Rectal smooth muscle tissue (tissue), 1 donor: ENCODE data around the gene RABGAP1L.

ENCODE experiments used
- H3K27ac ChIP-seq: one replicate; pipeline ENCODE4 v1.7.0; 2013; ENCODE audit warnings: low read depth, low read length, inconsistent platforms
- H3K27me3 ChIP-seq: one replicate; pipeline ENCODE4 v1.7.0; 2013; ENCODE audit warnings: low read length; ENCODE audit not compliant: control insufficient read depth, insufficient read depth
- H3K36me3 ChIP-seq: one replicate; pipeline ENCODE4 v1.7.0; 2013; ENCODE audit warnings: low read length; ENCODE audit not compliant: control insufficient read depth, insufficient read depth
- H3K4me1 ChIP-seq: one replicate; pipeline ENCODE4 v1.7.0; 2013; ENCODE audit warnings: low read length; ENCODE audit not compliant: control insufficient read depth, insufficient read depth
- H3K4me3 ChIP-seq: one replicate; pipeline ENCODE4 v1.7.0; 2013; ENCODE audit warnings: low read length
- H3K9ac ChIP-seq: one replicate; pipeline ENCODE4 v1.7.0; 2013; ENCODE audit warnings: low read length

The RABGAP1L gene

DNA sequence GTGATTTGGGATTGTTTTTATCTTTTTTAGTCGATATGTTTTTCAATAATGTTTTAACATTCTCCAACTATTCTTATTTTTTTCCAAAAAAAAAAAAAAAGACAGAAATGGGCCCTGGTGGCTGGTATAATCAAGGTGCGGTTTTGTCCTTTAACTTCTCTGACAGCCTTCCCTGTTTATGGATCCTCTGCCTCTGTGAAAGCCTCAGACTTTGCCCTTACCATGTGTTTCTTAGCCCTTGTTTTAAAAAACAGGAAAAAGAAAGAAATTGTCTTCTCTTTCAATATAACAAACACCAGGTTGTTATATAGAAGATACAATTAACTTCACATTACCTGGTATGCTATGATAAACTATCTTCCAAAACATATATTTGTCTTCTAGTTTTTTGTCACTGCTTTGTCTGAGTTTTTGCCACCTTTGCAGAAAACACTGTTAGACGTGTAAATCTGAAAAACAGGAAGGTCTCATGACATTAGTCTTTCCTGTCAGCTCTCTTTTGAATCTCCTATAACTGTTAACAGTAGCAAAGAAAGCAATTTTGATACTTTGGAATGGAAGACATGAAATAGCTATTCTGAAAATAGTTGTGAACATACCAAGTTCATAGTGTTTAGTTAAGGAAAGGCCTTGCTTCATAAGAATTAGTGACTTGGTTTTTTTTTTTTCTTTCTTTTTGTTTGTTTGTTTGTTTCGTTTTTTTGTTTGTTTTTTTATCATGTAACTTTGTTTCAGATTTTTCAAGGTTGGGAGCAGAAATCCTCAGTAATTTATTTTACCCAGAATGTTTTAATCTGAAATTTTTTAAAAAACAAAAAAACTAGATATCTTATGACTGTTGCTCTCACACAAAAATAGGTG, 808.8 kb downstream of the RABGAP1L start:
- Histone ChIP-seq H3K4me3 (no peak overlapping the region), H3K27me3 (no peaks in the 10 kb centered on the region), H3K36me3 (no peaks in the 10 kb centered on the region), H3K9ac (no peak overlapping the region), H3K27ac (no peak overlapping the region), H3K4me1 (peaks cover 12% of the 10 kb centered on the region)

DNA sequence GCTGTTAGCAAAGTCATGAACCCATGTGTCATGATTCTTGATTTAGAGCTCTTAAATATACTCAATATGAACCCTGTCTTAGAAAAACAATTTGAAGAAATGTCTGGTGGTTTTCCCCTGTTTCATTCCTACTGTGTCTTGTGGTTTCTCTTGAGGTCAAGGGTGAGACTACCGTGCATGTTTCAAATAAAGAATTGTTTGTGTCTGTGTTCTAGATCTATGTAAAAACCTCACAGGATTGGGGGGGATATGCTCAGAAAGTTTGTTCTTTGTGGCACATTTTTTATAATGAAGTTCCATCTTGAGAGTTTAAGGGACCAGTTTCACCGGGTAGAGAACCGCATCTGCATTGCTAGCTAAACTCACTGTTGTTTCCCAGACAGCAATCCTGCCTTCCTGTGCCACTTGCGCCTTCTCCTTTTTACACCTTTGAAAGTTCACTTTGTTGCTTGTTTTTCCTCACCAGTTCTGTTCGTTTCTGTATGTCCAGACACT, 809.5 kb downstream of the RABGAP1L start:
- H3K4me1 ChIP-seq, result peaks cover 10% of the 10 kb centered on the region
- no peak overlapping the region for H3K4me3 ChIP-seq
- no peaks in the 10 kb centered on the region for H3K27me3 ChIP-seq
- no peaks in the 10 kb centered on the region for H3K36me3 ChIP-seq
- no peak overlapping the region for H3K9ac ChIP-seq
- no peak overlapping the region for H3K27ac ChIP-seq

DNA sequence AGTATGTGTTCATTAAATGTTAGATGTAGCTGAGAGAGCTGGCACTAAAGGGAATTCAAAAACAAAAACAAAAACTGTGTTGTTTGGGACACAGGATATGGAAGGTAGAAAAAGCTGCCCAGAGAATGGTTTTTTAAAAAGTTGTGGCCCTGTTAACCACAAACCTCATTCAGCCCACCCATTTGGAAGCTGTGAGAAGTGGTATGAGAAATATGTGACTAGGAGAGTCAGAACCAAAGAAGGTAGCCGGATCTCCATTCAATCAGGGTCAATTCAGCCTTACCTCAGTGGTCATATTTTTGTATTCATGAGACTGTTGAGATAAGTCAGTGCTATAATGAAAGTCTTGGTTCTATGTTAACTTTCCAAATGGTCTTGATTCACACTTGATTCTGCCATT, 810.7 kb downstream of the RABGAP1L start:
- no peaks in the 10 kb centered on the region for H3K27me3 ChIP-seq
- no peak overlapping the region for H3K27ac ChIP-seq
- no peak overlapping the region for H3K4me3 ChIP-seq
- peaks cover 13% of the 10 kb centered on the region for H3K4me1 ChIP-seq
- peaks cover 2% of the 10 kb centered on the region for H3K36me3 ChIP-seq
- no peak overlapping the region for H3K9ac ChIP-seq

DNA sequence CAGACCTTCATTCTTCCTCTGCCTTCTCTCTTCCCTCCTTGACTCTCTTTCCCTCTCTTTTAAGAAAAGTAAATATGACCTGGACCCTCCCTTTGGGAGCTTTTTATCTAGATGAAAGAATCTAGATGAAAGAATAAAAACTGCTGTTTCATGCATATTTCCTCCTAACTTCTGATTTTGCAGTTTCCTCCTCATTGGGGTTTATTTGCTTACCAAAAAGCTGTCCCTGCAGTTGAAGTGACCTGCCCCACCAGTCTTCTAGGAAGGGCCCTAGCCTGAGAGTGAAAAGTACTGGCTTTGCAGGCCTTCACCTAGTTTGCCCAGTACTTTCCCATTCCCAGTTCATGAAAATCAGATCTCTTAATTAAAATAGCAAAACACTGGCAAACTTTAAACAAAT, 812.1 kb downstream of the RABGAP1L start:
- Histone ChIP-seq H3K36me3 (peaks cover 5% of the 10 kb centered on the region), H3K27ac (no peak overlapping the region), H3K9ac (no peak overlapping the region), H3K4me1 (peaks cover 7% of the 10 kb centered on the region), H3K27me3 (no peaks in the 10 kb centered on the region), H3K4me3 (no peak overlapping the region)

DNA sequence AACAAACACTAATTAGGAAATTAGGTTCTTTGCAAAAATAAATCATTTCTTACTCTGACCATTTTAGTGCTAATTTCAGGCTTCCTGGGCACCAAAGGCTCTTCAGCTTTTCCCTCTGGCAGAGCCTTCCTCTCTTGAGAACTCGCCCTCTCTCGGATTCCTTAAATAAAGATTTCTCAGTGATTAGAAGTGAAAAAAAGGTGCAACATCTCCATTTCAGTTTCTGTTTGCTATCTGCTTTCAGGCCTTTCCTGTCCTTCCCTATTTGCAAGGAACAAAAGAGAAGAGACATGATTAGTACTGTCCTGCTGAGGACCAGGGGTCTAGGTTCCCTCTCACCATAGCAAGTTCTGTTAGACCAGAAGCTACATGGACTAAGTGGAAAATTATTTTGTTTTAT, 812.6 kb downstream of the RABGAP1L start:
- H3K27me3 ChIP-seq, result no peaks in the 10 kb centered on the region
- H3K4me1 ChIP-seq, result peaks cover 7% of the 10 kb centered on the region
- H3K4me3 ChIP-seq, result no peak overlapping the region
- no peak overlapping the region for H3K27ac ChIP-seq
- H3K9ac ChIP-seq, result no peak overlapping the region
- peaks cover 5% of the 10 kb centered on the region for H3K36me3 ChIP-seq

DNA sequence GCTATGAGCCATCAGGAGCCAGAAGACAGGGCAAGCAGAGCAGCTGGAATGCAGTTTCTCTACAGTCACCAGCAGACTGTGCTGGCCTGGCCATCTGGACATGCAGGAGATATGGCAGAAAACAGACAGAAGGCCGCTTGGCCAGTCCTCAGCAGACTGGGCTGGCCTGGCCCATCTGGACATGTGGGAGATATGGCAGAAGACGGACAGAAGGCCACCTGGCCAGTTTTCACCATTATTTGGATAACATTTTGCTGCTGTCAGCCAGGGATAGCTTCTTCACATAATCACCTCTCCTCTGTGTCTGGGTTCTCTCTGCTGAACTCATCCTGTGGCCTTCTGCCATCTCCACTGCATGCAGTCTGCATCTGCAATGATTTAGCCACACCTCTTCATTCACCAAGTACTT, 815.4 kb downstream of the RABGAP1L start:
- Histone ChIP-seq H3K36me3 (peaks cover 5% of the 10 kb centered on the region), H3K27me3 (no peaks in the 10 kb centered on the region), H3K4me1 (peaks cover 7% of the 10 kb centered on the region), H3K9ac (no peak overlapping the region), H3K27ac (no peak overlapping the region), H3K4me3 (no peak overlapping the region)

DNA sequence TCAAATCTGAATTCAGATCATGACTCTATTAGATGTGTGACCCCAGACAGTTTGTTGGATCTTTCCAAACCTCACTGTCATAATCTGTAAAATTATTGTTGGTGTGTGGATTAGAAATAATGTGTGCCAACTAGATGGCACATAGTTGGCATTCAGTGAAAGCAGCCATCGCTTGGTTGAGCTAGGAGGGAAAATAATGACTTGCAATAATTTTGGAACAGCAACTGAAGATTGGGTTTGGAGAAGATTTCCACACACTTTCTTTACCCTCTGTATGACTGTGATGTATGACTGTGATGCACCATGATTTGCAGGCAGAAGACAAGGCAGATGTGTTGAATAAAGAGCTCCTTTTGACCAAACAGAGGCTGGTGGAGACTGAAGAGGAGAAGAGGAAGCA, 816.4 kb downstream of the RABGAP1L start:
- Histone ChIP-seq H3K36me3 (peaks cover 5% of the 10 kb centered on the region), H3K9ac (no peak overlapping the region), H3K27me3 (no peaks in the 10 kb centered on the region), H3K27ac (no peak overlapping the region), H3K4me1 (peaks cover 7% of the 10 kb centered on the region), H3K4me3 (no peak overlapping the region)

DNA sequence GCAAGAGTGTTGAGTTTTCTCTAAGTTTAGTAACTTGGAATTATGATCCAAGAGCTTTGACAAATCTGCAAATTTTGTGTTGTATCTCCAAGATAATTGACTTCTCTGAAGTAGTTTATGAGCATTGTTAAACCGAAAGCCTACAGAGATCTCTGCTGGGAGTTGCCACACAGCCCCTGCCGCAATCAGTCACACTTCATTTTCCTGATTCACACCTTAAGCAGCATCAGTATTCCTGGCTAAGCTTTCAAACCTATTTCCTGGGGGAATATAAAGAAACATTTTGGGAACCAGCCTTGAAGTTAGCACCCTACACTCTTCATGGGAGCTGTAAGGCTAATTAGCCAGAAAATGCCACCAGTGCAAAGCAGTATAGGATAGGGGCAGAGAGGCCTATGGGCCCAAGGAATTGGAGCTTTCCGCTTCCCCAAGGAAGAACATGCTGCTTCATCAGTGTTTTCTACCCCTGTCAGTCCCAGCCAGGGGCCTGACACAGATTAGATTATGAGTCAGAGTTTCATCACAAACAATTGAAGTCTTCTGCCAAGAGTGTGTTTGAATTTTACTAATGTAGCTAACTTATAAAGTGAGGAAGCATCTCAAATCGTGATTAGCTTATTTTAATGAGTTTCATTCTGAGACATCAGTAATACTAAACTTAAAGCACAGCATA, 817.3 kb downstream of the RABGAP1L start:
- H3K27me3 ChIP-seq, result no peaks in the 10 kb centered on the region
- no peak overlapping the region for H3K4me3 ChIP-seq
- no peak overlapping the region for H3K9ac ChIP-seq
- H3K36me3 ChIP-seq, result peaks cover 7% of the 10 kb centered on the region
- H3K27ac ChIP-seq, result no peak overlapping the region
- H3K4me1 ChIP-seq, result peaks cover 7% of the 10 kb centered on the region

DNA sequence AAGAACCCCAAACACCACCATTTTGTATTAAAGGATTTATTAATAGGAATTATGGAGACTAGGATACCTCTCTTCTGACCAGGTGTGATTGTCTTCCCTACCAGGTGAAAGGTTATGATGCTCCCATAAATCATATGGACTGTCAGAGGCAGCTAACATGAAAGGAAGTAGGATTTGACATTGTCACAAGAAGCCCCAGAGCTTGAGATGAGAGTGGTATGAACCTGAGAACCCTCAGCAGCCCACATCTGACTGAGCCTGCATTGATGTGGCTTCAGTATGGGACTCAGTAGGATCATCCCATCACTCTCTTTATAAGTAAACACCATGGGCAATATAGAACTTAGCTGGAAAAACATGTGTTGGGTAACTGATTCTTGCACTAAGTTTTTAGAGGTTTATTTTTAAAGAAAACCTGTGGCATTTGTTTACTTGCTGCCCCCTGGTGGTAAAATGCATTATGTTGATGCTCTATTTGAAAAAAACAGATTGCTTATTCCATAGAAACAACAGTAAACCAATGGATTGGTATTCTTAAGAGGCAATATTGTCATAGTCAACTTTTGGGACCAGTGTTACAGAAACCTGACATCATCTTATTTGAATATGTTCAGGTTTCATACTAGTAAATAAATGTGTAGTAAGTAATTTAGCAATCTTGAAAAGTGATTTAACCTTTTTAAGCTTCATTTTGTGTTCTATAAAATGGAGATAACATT, 823.8 kb downstream of the RABGAP1L start:
- Histone ChIP-seq H3K9ac (no peak overlapping the region), H3K36me3 (peaks cover 2% of the 10 kb centered on the region), H3K27me3 (no peaks in the 10 kb centered on the region), H3K4me1 (no peaks in the 10 kb centered on the region), H3K4me3 (no peak overlapping the region), H3K27ac (no peak overlapping the region)

DNA sequence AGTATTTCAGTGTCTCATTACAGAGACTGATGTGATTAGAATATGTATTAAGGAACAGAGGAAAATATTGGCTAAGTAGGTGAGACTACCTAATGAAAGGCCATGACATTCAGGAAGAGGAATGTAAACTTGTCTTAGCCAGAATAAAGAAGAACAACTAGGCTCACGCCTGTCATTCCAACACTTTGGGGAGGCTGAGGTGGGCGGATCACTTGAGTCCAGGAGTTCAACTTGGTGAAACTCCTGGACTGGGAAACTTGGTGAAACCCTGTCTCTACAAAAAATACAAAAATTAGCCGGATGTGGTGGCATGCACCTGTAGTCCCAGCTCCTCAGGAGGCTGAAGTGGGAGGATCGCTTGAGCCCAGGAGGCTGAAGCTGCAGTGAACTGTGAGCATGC, 825.6 kb downstream of the RABGAP1L start:
- Histone ChIP-seq H3K27me3 (no peaks in the 10 kb centered on the region), H3K9ac (no peak overlapping the region), H3K27ac (no peak overlapping the region), H3K4me3 (no peak overlapping the region), H3K36me3 (peaks cover 2% of the 10 kb centered on the region), H3K4me1 (no peaks in the 10 kb centered on the region)

DNA sequence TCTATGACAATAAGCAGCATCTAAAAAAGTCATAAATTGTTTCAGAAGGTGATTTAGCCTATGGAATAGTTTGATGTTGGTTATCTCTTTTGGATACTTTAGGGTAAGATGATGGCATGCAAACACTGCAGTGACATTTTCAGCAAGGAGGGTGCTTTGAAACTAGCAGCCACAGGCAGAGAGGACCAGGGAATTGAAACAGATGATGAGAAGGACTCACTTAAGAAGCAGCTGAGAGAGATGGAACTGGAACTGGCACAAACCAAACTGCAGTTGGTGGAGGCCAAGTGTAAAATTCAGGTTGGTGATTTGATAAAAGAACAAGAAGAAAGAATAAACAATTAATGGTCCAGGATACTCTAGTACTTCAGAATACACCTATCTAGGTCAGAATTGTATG, 829.2 kb downstream of the RABGAP1L start:
- Histone ChIP-seq H3K4me1 (no peaks in the 10 kb centered on the region), H3K9ac (no peak overlapping the region), H3K4me3 (no peak overlapping the region), H3K27ac (no peak overlapping the region), H3K36me3 (no peaks in the 10 kb centered on the region), H3K27me3 (no peaks in the 10 kb centered on the region)

DNA sequence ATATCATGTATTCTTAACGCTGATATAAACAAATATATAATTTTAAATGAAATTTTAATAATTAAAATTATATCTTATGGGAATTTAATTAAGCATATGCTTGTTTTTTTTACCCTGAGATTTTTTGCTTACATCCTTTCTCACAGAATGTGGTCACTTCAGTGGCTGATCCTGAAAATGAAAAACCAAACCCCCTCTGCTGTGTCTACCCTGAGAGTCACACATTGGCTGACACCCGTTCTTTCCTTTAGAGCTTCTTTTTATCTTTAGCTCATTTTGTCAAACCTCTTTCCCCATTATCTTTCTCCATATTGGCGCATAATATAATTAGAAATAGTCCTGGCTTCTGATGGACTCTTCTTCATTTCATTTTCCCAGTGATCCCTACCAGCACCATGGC, 829.7 kb downstream of the RABGAP1L start:
- H3K36me3 ChIP-seq, result no peaks in the 10 kb centered on the region
- no peak overlapping the region for H3K27ac ChIP-seq
- H3K4me3 ChIP-seq, result no peak overlapping the region
- H3K9ac ChIP-seq, result no peak overlapping the region
- no peaks in the 10 kb centered on the region for H3K4me1 ChIP-seq
- no peaks in the 10 kb centered on the region for H3K27me3 ChIP-seq
